Upper lobe of left lung (tissue), 4 donors: ENCODE measurements around the gene OSBPL10.

Experiments
- POLR2A ChIP-seq, 4 donors: fragments of 450-650 bp; IDR thresholded peaks; one replicate each; pipeline ENCODE4 v1.5.1; 2016 to 2017; ENCODE audit warnings: antibody characterized with exemption in 4 of 4, mild to moderate bottlenecking in 2 of 4
- POLR2AphosphoS5 ChIP-seq, 2 donors: sonication (generic); formaldehyde crosslinking; IDR thresholded peaks; one replicate each; pipeline ENCODE4 v1.5.1; 2017; ENCODE audit warnings: antibody characterized with exemption in 2 of 2
- TF ChIP-seq, protein P1 (sequence below), 6 experiments: fragments of 450-650 bp in 4 of 6; fragments of 200-600 bp in 2 of 6; sonication (generic) in 2 of 6; IDR thresholded peaks; one replicate each; pipeline ENCODE4 v1.5.1; 2016 to 2019; ENCODE audit warnings: antibody characterized with exemption in 6 of 6

DNA sequence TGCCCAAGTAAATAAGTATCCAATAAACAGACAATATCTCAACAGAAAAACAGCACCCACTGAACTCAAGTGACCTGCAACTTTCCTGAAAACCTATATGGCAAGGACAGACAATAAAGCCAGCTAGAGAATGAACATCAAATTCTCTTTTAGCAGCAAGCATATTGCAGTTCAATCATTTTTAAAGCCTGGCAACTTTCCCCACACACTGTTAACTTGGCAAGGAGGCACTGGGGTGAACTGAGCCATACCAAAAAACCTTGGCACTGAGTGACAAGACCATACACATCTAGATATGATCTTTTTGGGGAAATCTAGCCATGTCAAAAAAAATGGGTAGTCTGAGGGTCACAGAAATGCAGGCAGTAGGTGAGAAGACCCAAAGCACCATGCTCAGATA lies 273.8 kb downstream of the OSBPL10 start:
- TF ChIP-seq POLR2A (IDR thresholded peaks at IDR 0.05) (no peak), POLR2AphosphoS5 (IDR thresholded peaks at IDR 0.05) (no peak)
- TF ChIP-seq, protein P1, sequence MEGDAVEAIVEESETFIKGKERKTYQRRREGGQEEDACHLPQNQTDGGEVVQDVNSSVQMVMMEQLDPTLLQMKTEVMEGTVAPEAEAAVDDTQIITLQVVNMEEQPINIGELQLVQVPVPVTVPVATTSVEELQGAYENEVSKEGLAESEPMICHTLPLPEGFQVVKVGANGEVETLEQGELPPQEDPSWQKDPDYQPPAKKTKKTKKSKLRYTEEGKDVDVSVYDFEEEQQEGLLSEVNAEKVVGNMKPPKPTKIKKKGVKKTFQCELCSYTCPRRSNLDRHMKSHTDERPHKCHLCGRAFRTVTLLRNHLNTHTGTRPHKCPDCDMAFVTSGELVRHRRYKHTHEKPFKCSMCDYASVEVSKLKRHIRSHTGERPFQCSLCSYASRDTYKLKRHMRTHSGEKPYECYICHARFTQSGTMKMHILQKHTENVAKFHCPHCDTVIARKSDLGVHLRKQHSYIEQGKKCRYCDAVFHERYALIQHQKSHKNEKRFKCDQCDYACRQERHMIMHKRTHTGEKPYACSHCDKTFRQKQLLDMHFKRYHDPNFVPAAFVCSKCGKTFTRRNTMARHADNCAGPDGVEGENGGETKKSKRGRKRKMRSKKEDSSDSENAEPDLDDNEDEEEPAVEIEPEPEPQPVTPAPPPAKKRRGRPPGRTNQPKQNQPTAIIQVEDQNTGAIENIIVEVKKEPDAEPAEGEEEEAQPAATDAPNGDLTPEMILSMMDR (IDR thresholded peaks at IDR 0.05): no peak
